Measurements from ENCODE around the gene BEND7. TPM values are rescaled to one million over a fixed set of nuclear protein-coding genes. Genes with fewer than 3 reads are reported as not detected.

BEND7 gene
- total RNA-seq, 1 donor from 2014 or later: 21.1 TPM

GRCh38 chr10:13453896-13454295 lies 74.9 kb downstream of the BEND7 start:
- no peaks in the 10 kb centered on the region for H3K9me3 ChIP-seq (ENCODE audit: insufficient read depth, low read depth, low read length)
- no peaks in the 10 kb centered on the region for H3K9me3 Mint-ChIP-seq (ENCODE audit: unreplicated experiment)
- H3K27me3 ChIP-seq (ENCODE audit: insufficient read depth, low read length): no peaks in the 10 kb centered on the region
- no peak overlapping the region for H3K4me3 Mint-ChIP-seq (ENCODE audit: unreplicated experiment)
- H3K4me3 ChIP-seq (ENCODE audit: insufficient read depth, low read depth, low read length): no peak overlapping the region
- peaks cover 12% of the 10 kb centered on the region for H3K36me3 Mint-ChIP-seq (ENCODE audit: low read depth, unreplicated experiment)
- no peaks in the 10 kb centered on the region for H3K36me3 ChIP-seq (ENCODE audit: insufficient read depth, low read length)
- no peak for TF ChIP-seq CTCF (IDR thresholded peaks at IDR 0.05; ENCODE audit: insufficient read depth, low read depth, low read length)
- no peak for TF ChIP-seq EZH2 (IDR thresholded peaks at IDR 0.05; ENCODE audit: insufficient read depth, low read length)
- H3K4me2 ChIP-seq (ENCODE audit: low read length): no peak overlapping the region
- DNase-seq (ENCODE audit: low read depth): no peak
- no peak overlapping the region for H3K27ac ChIP-seq (ENCODE audit: low read depth, low read length)
- H3K79me2 ChIP-seq (ENCODE audit: insufficient read depth, low read length): no peaks in the 10 kb centered on the region
- no peak for FAIRE-seq
- peaks cover 19% of the 10 kb centered on the region for H3K4me1 Mint-ChIP-seq (ENCODE audit: low read depth, unreplicated experiment)
- no peak overlapping the region for H2AFZ ChIP-seq (ENCODE audit: low read depth, low read length)
- no peaks in the 10 kb centered on the region for H3K27me3 Mint-ChIP-seq (ENCODE audit: low read depth, unreplicated experiment)
- H3K27ac Mint-ChIP-seq (ENCODE audit: unreplicated experiment): no peak overlapping the region
- no peaks in the 10 kb centered on the region for H4K20me1 ChIP-seq (ENCODE audit: insufficient read depth, low read length)
- peaks cover 19% of the 10 kb centered on the region for H3K4me1 ChIP-seq (ENCODE audit: insufficient read depth, low read length)
- H3K9ac ChIP-seq (ENCODE audit: low read length): no peak overlapping the region

GRCh38 chr10:13450069-13450468 lies 78.7 kb downstream of the BEND7 start:
- Mint-ChIP-seq H3K27me3 (ENCODE audit: low read depth, unreplicated experiment) (no peaks in the 10 kb centered on the region), H3K9me3 (ENCODE audit: unreplicated experiment) (no peaks in the 10 kb centered on the region), H3K4me3 (ENCODE audit: unreplicated experiment) (no peak overlapping the region), H3K36me3 (ENCODE audit: low read depth, unreplicated experiment) (peaks cover 11% of the 10 kb centered on the region), H3K4me1 (ENCODE audit: low read depth, unreplicated experiment) (peaks cover 11% of the 10 kb centered on the region), H3K27ac (ENCODE audit: unreplicated experiment) (no peak overlapping the region)
- Histone ChIP-seq H3K9me3 (ENCODE audit: insufficient read depth, low read depth, low read length) (no peaks in the 10 kb centered on the region), H3K36me3 (ENCODE audit: insufficient read depth, low read length) (peaks cover 4% of the 10 kb centered on the region), H3K27ac (ENCODE audit: low read depth, low read length) (peak overlapping the region; percentile 38), H3K79me2 (ENCODE audit: insufficient read depth, low read length) (no peaks in the 10 kb centered on the region), H3K27me3 (ENCODE audit: insufficient read depth, low read length) (no peaks in the 10 kb centered on the region), H3K4me2 (ENCODE audit: low read length) (peak overlapping the region; percentile 42), H4K20me1 (ENCODE audit: insufficient read depth, low read length) (no peaks in the 10 kb centered on the region), H3K9ac (ENCODE audit: low read length) (peak overlapping the region; percentile 24), H3K4me1 (ENCODE audit: insufficient read depth, low read length) (peaks cover 19% of the 10 kb centered on the region), H3K4me3 (ENCODE audit: insufficient read depth, low read depth, low read length) (no peak overlapping the region), H2AFZ (ENCODE audit: low read depth, low read length) (no peak overlapping the region)
- FAIRE-seq: peak; percentile 26
- TF ChIP-seq CTCF (IDR thresholded peaks at IDR 0.05; ENCODE audit: insufficient read depth, low read depth, low read length) (no peak), EZH2 (IDR thresholded peaks at IDR 0.05; ENCODE audit: insufficient read depth, low read length) (no peak)
- peak; percentile 83 for DNase-seq (ENCODE audit: low read depth)

GRCh38 chr10:13449296-13449695 lies 79.5 kb downstream of the BEND7 start:
- Histone ChIP-seq H3K9me3 (ENCODE audit: insufficient read depth, low read depth, low read length) (no peaks in the 10 kb centered on the region), H3K79me2 (ENCODE audit: insufficient read depth, low read length) (no peaks in the 10 kb centered on the region), H3K9ac (ENCODE audit: low read length) (no peak overlapping the region), H3K27me3 (ENCODE audit: insufficient read depth, low read length) (no peaks in the 10 kb centered on the region), H3K4me1 (ENCODE audit: insufficient read depth, low read length) (peaks cover 19% of the 10 kb centered on the region), H2AFZ (ENCODE audit: low read depth, low read length) (no peak overlapping the region), H4K20me1 (ENCODE audit: insufficient read depth, low read length) (no peaks in the 10 kb centered on the region), H3K4me3 (ENCODE audit: insufficient read depth, low read depth, low read length) (no peak overlapping the region), H3K27ac (ENCODE audit: low read depth, low read length) (peak overlapping the region; percentile 30), H3K36me3 (ENCODE audit: insufficient read depth, low read length) (peaks cover 4% of the 10 kb centered on the region), H3K4me2 (ENCODE audit: low read length) (peak overlapping the region; percentile 26)
- FAIRE-seq: no peak
- Mint-ChIP-seq H3K4me3 (ENCODE audit: unreplicated experiment) (no peak overlapping the region), H3K9me3 (ENCODE audit: unreplicated experiment) (no peaks in the 10 kb centered on the region), H3K4me1 (ENCODE audit: low read depth, unreplicated experiment) (peaks cover 11% of the 10 kb centered on the region), H3K27ac (ENCODE audit: unreplicated experiment) (no peak overlapping the region), H3K36me3 (ENCODE audit: low read depth, unreplicated experiment) (peaks cover 11% of the 10 kb centered on the region), H3K27me3 (ENCODE audit: low read depth, unreplicated experiment) (no peaks in the 10 kb centered on the region)
- TF ChIP-seq EZH2 (IDR thresholded peaks at IDR 0.05; ENCODE audit: insufficient read depth, low read length): no peak
- TF ChIP-seq CTCF (IDR thresholded peaks at IDR 0.05; ENCODE audit: insufficient read depth, low read depth, low read length): no peak
- peak; percentile 55 for DNase-seq (ENCODE audit: low read depth)

Measured in astrocyte (in vitro differentiated cells and primary cell).